PC-3 (cell line): ENCODE results near the gene ATP8A2. TPM values are rescaled to one million over a fixed set of nuclear protein-coding genes. Genes with fewer than 3 reads are reported as not detected.

Experiments used
- ATAC-seq: fragments of 200-7000 bp; cut with Tn5 transposase; 2 replicates; pipeline ENCODE4 v1.9.1; 2020; ENCODE audit warnings: mild to moderate bottlenecking, moderate library complexity
- BruUV-seq: library from RNA; stranded (reverse); fragments of 400-500 nt; replicated peaks from 2 replicates; lab custom pipeline; 2021; lab: Mats Ljungman, UMichigan
- CTCF ChIA-PET: fragments of 300-600 bp; sonication (Branson Sonifier 250); formaldehyde crosslinking; loops from one replicate; lab custom pipeline; 2022; ENCODE audit warnings: antibody characterized with exemption; lab: Charles Lee
- POLR2A ChIA-PET: fragments of 300-600 bp; sonication (Branson Sonifier 250); formaldehyde crosslinking; loops from one replicate; lab custom pipeline; 2022; ENCODE audit warnings: antibody characterized with exemption; ENCODE audit not compliant: unreplicated experiment; lab: Charles Lee
- DNase-seq: peaks from one replicate; pipeline ENCODE4 v3.0.0-alpha.2; 2015
- H2AFZ ChIP-seq: fragments of 300-600 bp; sonication (generic); 2 replicates; pipeline ENCODE4 v1.6.0; 2016; ENCODE audit warnings: antibody characterized with exemption, low read length
- H3F3A ChIP-seq: fragments of 300-600 bp; sonication (generic); one replicate; pipeline ENCODE4 v1.6.0; 2017; ENCODE audit warnings: antibody characterized with exemption, low read length, control low read depth, mild to moderate bottlenecking; ENCODE audit not compliant: unreplicated experiment
- H3K27ac ChIP-seq: fragments of 300-600 bp; sonication (generic); 2 replicates; pipeline ENCODE4 v1.5.1; 2016; ENCODE audit warnings: mild to moderate bottlenecking, low read length
- H3K27me3 ChIP-seq: fragments of 300-600 bp; sonication (generic); 2 replicates; pipeline ENCODE4 v1.6.1; 2016; ENCODE audit warnings: low read length, mixed read lengths
- H3K36me3 ChIP-seq: fragments of 300-600 bp; sonication (generic); 2 replicates; pipeline ENCODE4 v1.6.1; 2016; ENCODE audit warnings: low read depth, mixed run types, low read length, mixed read lengths
- H3K4me1 ChIP-seq: fragments of 300-600 bp; sonication (generic); 2 replicates; pipeline ENCODE4 v1.5.1; 2016; ENCODE audit warnings: low read length; ENCODE audit not compliant: insufficient read depth
- H3K4me2 ChIP-seq: fragments of 300-600 bp; sonication (generic); 2 replicates; pipeline ENCODE4 v1.6.0; 2016; ENCODE audit warnings: low read length
- H3K4me3 ChIP-seq: fragments of 300-600 bp; sonication (generic); 2 replicates; pipeline ENCODE4 v1.5.1; 2016; ENCODE audit warnings: mild to moderate bottlenecking, low read length, mixed read lengths
- H3K79me2 ChIP-seq: fragments of 300-600 bp; sonication (generic); 2 replicates; pipeline ENCODE4 v1.6.1; 2017; ENCODE audit warnings: low read length, mixed read lengths
- H3K9ac ChIP-seq: fragments of 300-600 bp; sonication (generic); 2 replicates; pipeline ENCODE4 v1.6.0; 2016; ENCODE audit warnings: mild to moderate bottlenecking, low read length
- H3K9me2 ChIP-seq: fragments of 300-600 bp; sonication (generic); replicated peaks from 2 replicates; pipeline ENCODE4 v1.6.1; 2016; ENCODE audit warnings: mixed run types, low read length, mixed read lengths
- H3K9me3 ChIP-seq: fragments of 300-600 bp; sonication (generic); 2 replicates; pipeline ENCODE4 v1.6.1; 2016; ENCODE audit warnings: low read length, mixed read lengths
- H4K20me1 ChIP-seq: fragments of 300-600 bp; sonication (generic); 2 replicates; pipeline ENCODE4 v1.6.1; 2016; ENCODE audit warnings: low read length, mixed read lengths
- EZH2 ChIP-seq: fragments of 300-600 bp; sonication (generic); IDR thresholded peaks from one replicate; pipeline ENCODE4 v1.6.1; 2017; ENCODE audit warnings: antibody characterized with exemption, mild to moderate bottlenecking, low read length; ENCODE audit not compliant: unreplicated experiment
- EZH2phosphoT487 ChIP-seq: fragments of 300-600 bp; sonication (generic); IDR thresholded peaks from 2 replicates; pipeline ENCODE4 v1.6.1; 2018; ENCODE audit warnings: mild to moderate bottlenecking, antibody characterized with exemption, low read length, borderline replicate concordance
- intact Hi-C: fragments of 100-400 bp; cut with micrococcal nuclease; formaldehyde crosslinking; loops from 2 replicates; pipeline ENCODE4 v1.9.0; 2023
- total RNA-seq: library from RNA; depleted of rRNA; stranded (reverse); fragments of >200 nt; gene quantifications from 2 replicates; pipeline ENCODE4 v1.2.3, GENCODE V29; 2014
- TF ChIP-seq, protein P1 (sequence below): fragments of 300-600 bp; sonication (generic); conservative IDR thresholded peaks from 2 replicates; pipeline ENCODE4 v1.5.1; 2017; ENCODE audit warnings: antibody characterized with exemption, low read depth, mild to moderate bottlenecking, low read length

Gene ATP8A2
- total RNA-seq, 1 experiment from 2014 or later, result 0.04 TPM

DNA sequence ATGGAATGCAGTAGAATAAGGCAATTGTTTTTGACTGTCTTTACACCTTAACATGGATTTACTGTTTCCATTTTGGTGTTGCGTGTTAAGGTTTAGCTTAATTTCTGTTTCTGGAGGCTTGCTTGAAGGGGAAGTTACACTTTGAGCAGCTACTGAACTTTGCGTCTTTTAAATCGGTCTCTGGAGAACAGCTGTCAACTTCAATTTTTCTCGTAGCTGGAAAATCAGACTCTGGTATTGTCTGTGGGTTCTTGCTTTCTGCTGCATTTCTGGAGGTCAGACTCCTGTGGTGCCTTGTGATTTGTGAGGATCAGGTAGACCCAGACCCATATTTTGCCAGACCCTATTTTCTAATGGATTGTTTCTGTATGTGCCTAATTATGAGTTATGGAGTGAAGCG is 146.7 kb downstream of the ATP8A2 start:
- POLR2A ChIA-PET, result no interaction called here
- Histone ChIP-seq H3K4me2 (no peak overlapping the region), H4K20me1 (no peaks in the 10 kb centered on the region), H2AFZ (no peak overlapping the region), H3K27me3 (peaks cover 23% of the 10 kb centered on the region), H3K9me2 (no peaks in the 10 kb centered on the region), H3K79me2 (no peaks in the 10 kb centered on the region), H3K27ac (no peak overlapping the region), H3K4me1 (no peaks in the 10 kb centered on the region), H3K36me3 (no peaks in the 10 kb centered on the region), H3F3A (no peaks in the 10 kb centered on the region), H3K4me3 (no peak overlapping the region), H3K9ac (no peak overlapping the region), H3K9me3 (no peaks in the 10 kb centered on the region)
- BruUV-seq, result no TSS peak
- intact Hi-C loops, result no loop called here
- TF ChIP-seq EZH2, result no peak
- TF ChIP-seq, protein P1, sequence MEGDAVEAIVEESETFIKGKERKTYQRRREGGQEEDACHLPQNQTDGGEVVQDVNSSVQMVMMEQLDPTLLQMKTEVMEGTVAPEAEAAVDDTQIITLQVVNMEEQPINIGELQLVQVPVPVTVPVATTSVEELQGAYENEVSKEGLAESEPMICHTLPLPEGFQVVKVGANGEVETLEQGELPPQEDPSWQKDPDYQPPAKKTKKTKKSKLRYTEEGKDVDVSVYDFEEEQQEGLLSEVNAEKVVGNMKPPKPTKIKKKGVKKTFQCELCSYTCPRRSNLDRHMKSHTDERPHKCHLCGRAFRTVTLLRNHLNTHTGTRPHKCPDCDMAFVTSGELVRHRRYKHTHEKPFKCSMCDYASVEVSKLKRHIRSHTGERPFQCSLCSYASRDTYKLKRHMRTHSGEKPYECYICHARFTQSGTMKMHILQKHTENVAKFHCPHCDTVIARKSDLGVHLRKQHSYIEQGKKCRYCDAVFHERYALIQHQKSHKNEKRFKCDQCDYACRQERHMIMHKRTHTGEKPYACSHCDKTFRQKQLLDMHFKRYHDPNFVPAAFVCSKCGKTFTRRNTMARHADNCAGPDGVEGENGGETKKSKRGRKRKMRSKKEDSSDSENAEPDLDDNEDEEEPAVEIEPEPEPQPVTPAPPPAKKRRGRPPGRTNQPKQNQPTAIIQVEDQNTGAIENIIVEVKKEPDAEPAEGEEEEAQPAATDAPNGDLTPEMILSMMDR, result no peak
- no peak for TF ChIP-seq EZH2phosphoT487
- DNase-seq (no peak), ATAC-seq (no peak)
- CTCF ChIA-PET, result no interaction called here

DNA sequence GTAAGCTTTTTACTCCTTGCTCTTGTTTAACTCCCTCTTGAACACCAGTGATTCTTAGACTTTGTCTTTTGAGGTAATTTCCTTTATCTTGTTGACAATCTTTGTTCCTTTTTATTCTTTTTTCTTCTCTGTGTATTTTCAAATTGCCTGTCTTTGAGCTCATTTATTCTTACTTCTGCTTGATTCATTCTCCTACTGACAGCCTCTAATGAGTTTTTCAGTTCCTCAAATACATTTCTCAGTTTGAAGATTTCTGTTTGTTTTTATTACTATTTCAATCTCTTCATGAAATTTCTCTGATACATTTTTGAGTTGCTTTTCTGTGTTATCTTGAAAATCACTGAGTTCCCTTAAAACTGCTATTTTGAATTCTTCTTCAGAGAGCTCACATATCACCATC is 154.1 kb downstream of the ATP8A2 start:
- Histone ChIP-seq H3K36me3 (no peaks in the 10 kb centered on the region), H3K27ac (no peak overlapping the region), H3F3A (no peaks in the 10 kb centered on the region), H3K4me2 (no peak overlapping the region), H3K79me2 (no peaks in the 10 kb centered on the region), H2AFZ (no peak overlapping the region), H4K20me1 (no peaks in the 10 kb centered on the region), H3K9me3 (0 out of 2 replicates have a peak, but pooled peaks cover 4% of the 10 kb centered on the region), H3K27me3 (no peaks in the 10 kb centered on the region; the same call in none of the 2 replicates), H3K4me1 (no peaks in the 10 kb centered on the region), H3K9ac (no peak overlapping the region), H3K9me2 (no peaks in the 10 kb centered on the region), H3K4me3 (no peak overlapping the region)
- POLR2A ChIA-PET, result no interaction called here
- ATAC-seq, result no peak
- CTCF ChIA-PET, result no interaction called here
- intact Hi-C loops, result no loop called here
- DNase-seq, result no peak
- no TSS peak for BruUV-seq
- TF ChIP-seq, protein P1, result no peak
- no peak for TF ChIP-seq EZH2phosphoT487
- no peak for TF ChIP-seq EZH2

DNA sequence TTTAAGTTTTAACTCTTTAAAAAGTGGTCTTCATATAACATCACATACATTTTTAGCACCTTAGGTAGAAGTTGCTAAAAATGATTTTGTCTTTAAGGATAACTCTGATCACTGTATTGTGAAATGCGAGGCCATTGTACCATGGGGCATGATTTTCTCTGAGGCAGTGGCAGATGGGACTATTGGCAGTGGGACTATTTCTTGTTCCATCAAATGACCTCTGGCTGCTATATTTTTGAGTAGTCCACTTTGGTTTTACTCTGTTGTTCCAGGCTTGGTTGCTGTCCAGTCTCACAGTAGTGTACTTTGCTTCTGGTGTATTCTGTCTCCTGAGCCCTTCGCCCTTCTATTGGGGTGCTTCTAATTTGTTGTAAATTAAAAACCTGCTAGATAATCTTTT is 156.5 kb downstream of the ATP8A2 start:
- Histone ChIP-seq H3K36me3 (no peaks in the 10 kb centered on the region), H3K4me2 (no peak overlapping the region), H3K27me3 (peaks cover 4% of the 10 kb centered on the region), H3K9ac (no peak overlapping the region), H3K79me2 (no peaks in the 10 kb centered on the region), H3F3A (no peaks in the 10 kb centered on the region), H3K9me2 (no peaks in the 10 kb centered on the region), H4K20me1 (no peaks in the 10 kb centered on the region), H3K4me3 (no peak overlapping the region), H2AFZ (no peak overlapping the region), H3K9me3 (0 out of 2 replicates have a peak, but pooled peaks cover 4% of the 10 kb centered on the region), H3K27ac (no peak overlapping the region), H3K4me1 (no peaks in the 10 kb centered on the region)
- intact Hi-C loops, result no loop called here
- CTCF ChIA-PET, result no interaction called here
- DNase-seq, result no peak
- TF ChIP-seq, protein P1, result no peak
- BruUV-seq, result no TSS peak
- POLR2A ChIA-PET, result no interaction called here
- no peak for ATAC-seq
